ENCODE data around the gene TEX51.

The TEX51 gene

GRCh38 chr2:126912201-126912600, 13.5 kb downstream of the TEX51 start:
- TF ChIP-seq ZNF565 (CRISPR knock-in tag; conservative IDR thresholded peaks at IDR 0.05; ENCODE audit: low read depth) (no peak), PPARA (CRISPR knock-in tag; IDR thresholded peaks at IDR 0.05; ENCODE audit: borderline replicate concordance) (no peak), TOX (CRISPR knock-in tag; IDR thresholded peaks at IDR 0.05; ENCODE audit: borderline replicate concordance) (no peak), ESRRG (CRISPR knock-in tag; IDR thresholded peaks at IDR 0.05) (no peak)
- ATAC-seq, result no peak

GRCh38 chr2:126913329-126913728, 14.6 kb downstream of the TEX51 start:
- ATAC-seq, result no peak
- TF ChIP-seq, protein P1, sequence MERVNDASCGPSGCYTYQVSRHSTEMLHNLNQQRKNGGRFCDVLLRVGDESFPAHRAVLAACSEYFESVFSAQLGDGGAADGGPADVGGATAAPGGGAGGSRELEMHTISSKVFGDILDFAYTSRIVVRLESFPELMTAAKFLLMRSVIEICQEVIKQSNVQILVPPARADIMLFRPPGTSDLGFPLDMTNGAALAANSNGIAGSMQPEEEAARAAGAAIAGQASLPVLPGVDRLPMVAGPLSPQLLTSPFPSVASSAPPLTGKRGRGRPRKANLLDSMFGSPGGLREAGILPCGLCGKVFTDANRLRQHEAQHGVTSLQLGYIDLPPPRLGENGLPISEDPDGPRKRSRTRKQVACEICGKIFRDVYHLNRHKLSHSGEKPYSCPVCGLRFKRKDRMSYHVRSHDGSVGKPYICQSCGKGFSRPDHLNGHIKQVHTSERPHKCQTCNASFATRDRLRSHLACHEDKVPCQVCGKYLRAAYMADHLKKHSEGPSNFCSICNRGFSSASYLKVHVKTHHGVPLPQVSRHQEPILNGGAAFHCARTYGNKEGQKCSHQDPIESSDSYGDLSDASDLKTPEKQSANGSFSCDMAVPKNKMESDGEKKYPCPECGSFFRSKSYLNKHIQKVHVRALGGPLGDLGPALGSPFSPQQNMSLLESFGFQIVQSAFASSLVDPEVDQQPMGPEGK (CRISPR knock-in tag; IDR thresholded peaks at IDR 0.05; ENCODE audit: borderline replicate concordance), result no peak
- TF ChIP-seq ZFP30 (CRISPR knock-in tag; IDR thresholded peaks at IDR 0.05) (no peak), ZNF8 (CRISPR knock-in tag; IDR thresholded peaks at IDR 0.05) (no peak), ZC3H10 (CRISPR knock-in tag; IDR thresholded peaks at IDR 0.05) (no peak), RARB (CRISPR knock-in tag; IDR thresholded peaks at IDR 0.05) (no peak), TCF4 (CRISPR knock-in tag; IDR thresholded peaks at IDR 0.05; ENCODE audit: borderline replicate concordance) (no peak), POU6F1 (CRISPR knock-in tag; IDR thresholded peaks at IDR 0.05; ENCODE audit: borderline replicate concordance, low read depth) (no peak), OSR1 (CRISPR knock-in tag; IDR thresholded peaks at IDR 0.05) (no peak), TOX (CRISPR knock-in tag; IDR thresholded peaks at IDR 0.05; ENCODE audit: borderline replicate concordance) (no peak), CREB5 (CRISPR knock-in tag; IDR thresholded peaks at IDR 0.05; ENCODE audit: low read depth) (no peak), PPARA (CRISPR knock-in tag; IDR thresholded peaks at IDR 0.05; ENCODE audit: borderline replicate concordance) (no peak), ESRRG (CRISPR knock-in tag; IDR thresholded peaks at IDR 0.05) (no peak), ZFP3 (CRISPR knock-in tag; IDR thresholded peaks at IDR 0.05) (no peak), BACH2 (CRISPR knock-in tag; IDR thresholded peaks at IDR 0.05; ENCODE audit: borderline replicate concordance) (no peak), SNAI2 (CRISPR knock-in tag; IDR thresholded peaks at IDR 0.05) (no peak), ZNF70 (CRISPR knock-in tag; IDR thresholded peaks at IDR 0.05) (no peak), ARNTL (CRISPR knock-in tag; IDR thresholded peaks at IDR 0.05; ENCODE audit: borderline replicate concordance, low read depth) (no peak)
- TF ChIP-seq, protein P2, sequence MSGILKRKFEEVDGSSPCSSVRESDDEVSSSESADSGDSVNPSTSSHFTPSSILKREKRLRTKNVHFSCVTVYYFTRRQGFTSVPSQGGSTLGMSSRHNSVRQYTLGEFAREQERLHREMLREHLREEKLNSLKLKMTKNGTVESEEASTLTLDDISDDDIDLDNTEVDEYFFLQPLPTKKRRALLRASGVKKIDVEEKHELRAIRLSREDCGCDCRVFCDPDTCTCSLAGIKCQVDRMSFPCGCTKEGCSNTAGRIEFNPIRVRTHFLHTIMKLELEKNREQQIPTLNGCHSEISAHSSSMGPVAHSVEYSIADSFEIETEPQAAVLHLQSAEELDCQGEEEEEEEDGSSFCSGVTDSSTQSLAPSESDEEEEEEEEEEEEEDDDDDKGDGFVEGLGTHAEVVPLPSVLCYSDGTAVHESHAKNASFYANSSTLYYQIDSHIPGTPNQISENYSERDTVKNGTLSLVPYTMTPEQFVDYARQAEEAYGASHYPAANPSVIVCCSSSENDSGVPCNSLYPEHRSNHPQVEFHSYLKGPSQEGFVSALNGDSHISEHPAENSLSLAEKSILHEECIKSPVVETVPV (CRISPR knock-in tag; IDR thresholded peaks at IDR 0.05), result no peak

- TF ChIP-seq GLIS3 (CRISPR knock-in tag; IDR thresholded peaks at IDR 0.05) (no peak), CSDC2 (CRISPR knock-in tag; IDR thresholded peaks at IDR 0.05) (no peak), ESRRG (CRISPR knock-in tag; IDR thresholded peaks at IDR 0.05) (no peak), PPARA (CRISPR knock-in tag; IDR thresholded peaks at IDR 0.05; ENCODE audit: borderline replicate concordance) (no peak), ZC3H10 (CRISPR knock-in tag; IDR thresholded peaks at IDR 0.05) (no peak), OSR1 (CRISPR knock-in tag; IDR thresholded peaks at IDR 0.05) (no peak)
- no peak for ATAC-seq
Measured at GRCh38 chr2:126913881-126914615, 15.4 kb downstream of the TEX51 start.

DNA sequence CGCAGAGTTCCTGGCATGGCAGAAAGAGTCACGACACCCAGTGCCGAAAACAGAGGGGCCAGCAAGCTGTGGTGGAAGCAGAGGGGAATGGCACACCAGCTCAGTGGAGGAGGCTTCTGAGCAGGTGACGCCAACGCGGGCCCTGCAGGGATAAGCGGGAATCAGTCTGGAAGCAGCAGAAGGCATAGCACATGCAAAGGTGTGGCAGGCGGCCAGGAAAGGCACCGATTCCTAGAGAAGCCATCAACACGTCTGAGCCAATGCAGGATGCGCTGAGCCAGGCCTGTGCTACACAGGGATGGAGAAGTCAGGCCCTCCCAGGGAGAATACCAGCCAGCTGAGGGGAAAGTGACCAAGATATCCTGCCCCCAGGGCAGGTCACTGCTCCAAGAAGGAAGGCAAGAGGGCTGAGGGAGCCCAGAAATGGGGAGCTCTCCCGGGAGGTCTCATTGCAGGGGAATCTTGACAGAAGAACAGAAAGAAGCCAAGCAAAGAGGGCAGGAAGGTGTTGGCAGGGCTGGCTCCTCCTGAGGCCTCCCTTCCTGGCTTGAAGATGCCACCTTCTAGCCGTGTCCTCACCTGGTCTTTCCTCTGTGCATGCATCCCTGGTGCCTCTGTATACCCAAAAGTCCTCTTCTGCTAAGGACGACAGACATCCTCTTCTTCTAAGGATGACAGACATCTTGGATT, 16.3 kb downstream of the TEX51 start:
- ATAC-seq, result no peak
- TF ChIP-seq SNAI2 (CRISPR knock-in tag; IDR thresholded peaks at IDR 0.05), result no peak
- no peak for TF ChIP-seq PPARA (CRISPR knock-in tag; IDR thresholded peaks at IDR 0.05; ENCODE audit: borderline replicate concordance)
- no peak for TF ChIP-seq ISL1 (CRISPR knock-in tag; IDR thresholded peaks at IDR 0.05)
- TF ChIP-seq ZNF70 (CRISPR knock-in tag; IDR thresholded peaks at IDR 0.05), result no peak
- TF ChIP-seq, protein P2 (CRISPR knock-in tag; IDR thresholded peaks at IDR 0.05), result no peak
- TF ChIP-seq ZNF565 (CRISPR knock-in tag; conservative IDR thresholded peaks at IDR 0.05; ENCODE audit: low read depth), result no peak
- no peak for TF ChIP-seq ZFP30 (CRISPR knock-in tag; IDR thresholded peaks at IDR 0.05)
- no peak for TF ChIP-seq CREB5 (CRISPR knock-in tag; IDR thresholded peaks at IDR 0.05; ENCODE audit: low read depth)
- TF ChIP-seq TOX (CRISPR knock-in tag; IDR thresholded peaks at IDR 0.05; ENCODE audit: borderline replicate concordance), result no peak
- TF ChIP-seq TCF4 (CRISPR knock-in tag; IDR thresholded peaks at IDR 0.05; ENCODE audit: borderline replicate concordance), result no peak
- no peak for TF ChIP-seq GLIS3 (CRISPR knock-in tag; IDR thresholded peaks at IDR 0.05)
- TF ChIP-seq POU6F1 (CRISPR knock-in tag; IDR thresholded peaks at IDR 0.05; ENCODE audit: borderline replicate concordance, low read depth), result no peak

Measured in SK-N-SH treated with all-trans-retinoic acid at 6 μM for 48 hours (cell line).